Measurements from ENCODE around the gene NCDN.
A peak's percentile ranks its signal among the peaks of the same experiment; 100 is the strongest.

Gene NCDN

DNA sequence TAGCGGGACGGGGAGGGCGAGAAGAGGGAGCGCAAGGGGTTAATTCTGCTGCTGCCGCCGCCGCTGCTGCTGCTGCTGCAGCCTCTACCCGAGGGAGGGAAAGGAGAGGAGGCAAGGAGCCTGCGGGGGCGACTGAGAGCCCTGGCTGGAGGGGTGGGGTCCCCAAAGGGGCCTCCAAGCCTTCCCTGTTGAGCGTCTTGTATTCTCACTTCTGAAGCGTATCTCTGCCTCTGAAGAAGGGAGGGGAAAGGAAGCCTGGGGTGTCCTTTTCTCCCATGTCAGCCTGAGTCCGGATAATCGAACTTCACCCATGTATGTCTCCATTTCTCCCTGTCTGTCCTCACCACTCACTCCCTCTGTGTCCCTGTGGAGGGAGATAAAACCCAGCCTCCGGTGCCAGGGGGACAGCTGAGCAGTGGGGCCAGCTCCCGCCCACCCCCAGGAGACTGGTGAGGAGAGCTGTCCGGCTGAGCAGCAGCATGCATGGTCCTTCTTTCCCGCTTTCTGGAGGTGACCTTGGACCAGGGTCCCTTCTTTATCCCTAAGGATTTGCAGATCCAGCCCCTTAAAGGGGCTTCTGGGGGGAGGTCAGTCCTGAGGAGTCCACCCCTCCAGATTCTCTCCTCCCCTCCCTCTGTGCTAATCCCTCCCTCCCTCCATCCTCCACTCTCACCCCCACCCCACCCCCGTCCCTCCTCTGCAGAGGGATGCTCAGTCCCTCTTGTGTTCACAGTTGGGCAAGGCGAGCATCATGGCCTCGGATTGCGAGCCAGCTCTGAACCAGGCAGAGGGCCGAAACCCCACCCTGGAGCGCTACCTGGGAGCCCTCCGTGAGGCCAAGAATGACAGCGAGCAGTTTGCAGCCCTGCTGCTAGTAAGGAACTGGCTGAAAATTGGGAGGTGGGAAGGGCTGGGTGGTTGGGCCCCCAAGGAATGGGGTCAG lies 1.0 kb downstream of the NCDN start:
- TF ChIP-seq, protein P1, sequence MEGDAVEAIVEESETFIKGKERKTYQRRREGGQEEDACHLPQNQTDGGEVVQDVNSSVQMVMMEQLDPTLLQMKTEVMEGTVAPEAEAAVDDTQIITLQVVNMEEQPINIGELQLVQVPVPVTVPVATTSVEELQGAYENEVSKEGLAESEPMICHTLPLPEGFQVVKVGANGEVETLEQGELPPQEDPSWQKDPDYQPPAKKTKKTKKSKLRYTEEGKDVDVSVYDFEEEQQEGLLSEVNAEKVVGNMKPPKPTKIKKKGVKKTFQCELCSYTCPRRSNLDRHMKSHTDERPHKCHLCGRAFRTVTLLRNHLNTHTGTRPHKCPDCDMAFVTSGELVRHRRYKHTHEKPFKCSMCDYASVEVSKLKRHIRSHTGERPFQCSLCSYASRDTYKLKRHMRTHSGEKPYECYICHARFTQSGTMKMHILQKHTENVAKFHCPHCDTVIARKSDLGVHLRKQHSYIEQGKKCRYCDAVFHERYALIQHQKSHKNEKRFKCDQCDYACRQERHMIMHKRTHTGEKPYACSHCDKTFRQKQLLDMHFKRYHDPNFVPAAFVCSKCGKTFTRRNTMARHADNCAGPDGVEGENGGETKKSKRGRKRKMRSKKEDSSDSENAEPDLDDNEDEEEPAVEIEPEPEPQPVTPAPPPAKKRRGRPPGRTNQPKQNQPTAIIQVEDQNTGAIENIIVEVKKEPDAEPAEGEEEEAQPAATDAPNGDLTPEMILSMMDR (IDR thresholded peaks at IDR 0.05; ENCODE audit: low read depth, low read length): peak; percentile 6
- no peak for DNase-seq (ENCODE audit: low read depth in 2 of 2)
- peak overlapping the region; percentile 94 to 99 for H3K4me3 ChIP-seq (replicated peaks in 1 of 2; ENCODE audit: low read depth in 2 of 2, low read length in 2 of 2)

DNA sequence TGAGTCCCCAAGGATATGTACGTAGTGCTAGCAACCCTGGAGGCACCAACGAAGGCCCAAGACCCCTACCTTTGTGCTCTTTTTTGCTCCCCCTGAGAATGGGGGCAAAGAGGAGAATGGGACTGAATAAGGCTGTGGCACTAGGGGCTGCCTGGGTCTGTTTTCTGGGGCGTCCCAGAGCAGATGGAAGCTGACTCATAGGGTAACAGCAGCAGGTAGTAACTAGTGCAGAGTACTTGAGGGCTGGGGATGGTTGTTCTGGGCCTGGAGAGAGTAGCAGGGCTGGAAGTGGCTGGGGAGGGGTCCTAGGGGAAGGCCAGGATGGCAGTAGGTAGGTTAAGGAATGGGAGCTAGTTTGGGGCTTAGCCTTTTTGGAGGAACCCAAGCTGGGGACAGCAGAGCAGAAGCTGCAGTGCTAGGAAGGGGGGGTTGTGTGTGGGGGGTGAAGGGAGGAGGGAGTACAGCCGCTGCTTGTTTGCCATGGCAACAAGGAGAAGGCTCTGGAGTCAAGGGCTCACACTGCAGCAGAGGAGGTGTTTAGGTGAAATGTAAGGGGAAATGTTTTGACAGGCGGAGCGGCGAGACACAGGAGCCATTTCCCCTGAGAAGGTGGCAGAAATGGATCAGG lies 1.8 kb downstream of the NCDN start:
- DNase-seq (ENCODE audit: low read depth in 2 of 2): peak in 1 of 2 donors; percentile 18
- no peak overlapping the region for H3K4me3 ChIP-seq (replicated peaks in 1 of 2; ENCODE audit: low read depth in 2 of 2, low read length in 2 of 2)
- TF ChIP-seq, protein P1 (IDR thresholded peaks at IDR 0.05; ENCODE audit: low read depth, low read length): no peak

DNA sequence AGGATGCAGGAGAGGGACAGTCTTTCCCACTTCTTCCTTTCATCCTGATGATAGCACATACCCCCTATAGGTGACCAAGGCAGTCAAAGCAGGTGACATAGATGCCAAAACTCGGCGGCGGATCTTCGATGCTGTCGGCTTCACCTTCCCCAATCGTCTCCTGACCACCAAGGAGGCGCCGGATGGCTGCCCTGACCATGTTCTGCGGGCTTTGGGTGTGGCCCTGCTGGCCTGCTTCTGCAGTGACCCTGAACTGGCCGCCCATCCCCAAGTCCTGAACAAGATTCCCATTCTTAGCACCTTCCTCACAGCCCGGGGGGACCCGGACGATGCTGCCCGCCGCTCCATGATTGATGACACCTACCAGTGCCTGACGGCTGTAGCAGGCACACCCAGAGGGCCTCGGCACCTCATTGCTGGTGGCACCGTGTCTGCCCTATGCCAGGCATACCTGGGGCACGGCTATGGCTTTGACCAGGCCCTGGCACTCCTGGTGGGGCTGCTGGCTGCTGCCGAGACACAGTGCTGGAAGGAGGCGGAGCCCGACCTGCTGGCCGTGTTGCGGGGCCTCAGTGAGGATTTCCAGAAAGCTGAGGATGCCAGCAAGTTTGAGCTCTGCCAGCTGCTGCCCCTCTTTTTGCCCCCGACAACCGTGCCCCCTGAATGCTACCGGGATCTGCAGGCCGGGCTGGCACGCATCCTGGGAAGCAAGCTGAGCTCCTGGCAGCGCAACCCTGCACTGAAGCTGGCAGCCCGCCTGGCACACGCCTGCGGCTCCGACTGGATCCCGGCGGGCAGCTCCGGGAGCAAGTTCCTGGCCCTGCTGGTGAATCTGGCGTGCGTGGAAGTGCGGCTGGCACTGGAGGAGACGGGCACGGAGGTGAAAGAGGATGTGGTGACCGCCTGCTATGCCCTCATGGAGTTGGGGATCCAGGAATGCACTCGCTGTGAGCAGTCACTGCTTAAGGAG lies 2.9 kb downstream of the NCDN start:
- TF ChIP-seq, protein P1 (IDR thresholded peaks at IDR 0.05; ENCODE audit: low read depth, low read length): no peak
- no peak overlapping the region for H3K4me3 ChIP-seq (replicated peaks in 1 of 2; ENCODE audit: low read depth in 2 of 2, low read length in 2 of 2)
- no peak for DNase-seq (ENCODE audit: low read depth in 2 of 2)

DNA sequence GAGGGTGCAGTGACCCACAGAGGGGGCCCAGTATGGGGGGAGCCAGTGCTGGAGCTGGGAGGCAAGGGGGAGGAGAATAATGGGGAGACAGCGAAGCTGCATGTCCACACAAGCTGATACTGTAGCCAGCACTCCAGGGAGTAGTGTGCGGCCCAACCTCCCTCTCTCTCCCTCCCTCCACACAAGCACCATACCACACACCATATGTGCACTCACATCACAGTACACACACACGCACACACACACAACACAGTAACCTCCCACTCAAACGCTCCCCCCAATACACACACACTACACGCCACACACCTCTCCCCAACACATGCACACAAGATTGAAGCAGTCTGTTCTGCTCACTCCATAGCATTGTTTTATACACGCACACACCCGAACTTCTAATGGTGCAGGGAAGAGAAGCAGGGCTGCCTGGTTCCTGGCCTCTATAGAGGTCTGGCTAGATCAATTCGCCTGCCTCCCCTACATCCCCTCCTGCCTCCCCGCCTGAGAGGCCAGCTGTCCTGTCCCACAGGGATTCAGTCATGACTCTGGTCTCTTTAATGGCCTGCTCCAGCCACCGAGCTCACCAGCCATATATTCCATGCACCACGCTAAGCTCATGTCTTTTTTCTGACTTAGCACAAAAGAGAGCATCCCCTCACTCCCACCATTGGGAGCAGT lies 3.8 kb downstream of the NCDN start:
- TF ChIP-seq, protein P1 (IDR thresholded peaks at IDR 0.05; ENCODE audit: low read depth, low read length): no peak
- DNase-seq (ENCODE audit: low read depth in 2 of 2): no peak
- H3K4me3 ChIP-seq (replicated peaks in 1 of 2; ENCODE audit: low read depth in 2 of 2, low read length in 2 of 2): no peak overlapping the region

DNA sequence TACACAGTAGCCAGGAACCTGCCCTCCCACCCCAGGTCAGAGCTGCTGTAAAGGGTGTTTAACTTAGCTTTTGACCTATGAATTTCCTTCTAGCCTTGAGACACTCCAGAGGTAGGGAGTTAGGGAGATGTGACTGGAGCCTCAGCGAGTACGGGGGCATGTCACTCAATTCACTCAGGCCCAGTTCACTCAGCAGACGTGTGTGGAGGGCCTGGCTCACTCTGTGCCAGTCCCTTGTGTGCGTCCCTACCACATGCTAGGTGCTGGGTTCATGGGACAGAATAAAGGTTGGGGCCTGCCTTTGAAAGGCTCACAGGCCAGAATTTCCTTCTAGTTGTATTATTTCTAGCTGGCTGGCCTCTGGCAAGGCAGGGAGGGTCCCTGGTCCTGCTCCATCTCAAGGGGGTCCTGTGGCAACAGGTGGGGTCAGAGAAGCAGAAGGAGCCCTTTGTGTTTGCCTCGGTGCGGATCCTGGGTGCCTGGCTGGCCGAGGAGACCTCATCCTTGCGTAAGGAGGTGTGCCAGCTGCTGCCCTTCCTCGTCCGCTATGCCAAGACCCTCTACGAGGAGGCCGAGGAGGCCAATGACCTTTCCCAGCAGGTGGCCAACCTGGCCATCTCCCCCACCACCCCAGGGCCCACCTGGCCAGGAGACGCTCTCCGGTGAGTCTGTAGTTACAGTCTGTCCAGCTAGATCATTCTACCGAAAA lies 4.5 kb downstream of the NCDN start:
- H3K4me3 ChIP-seq (replicated peaks in 1 of 2; ENCODE audit: low read depth in 2 of 2, low read length in 2 of 2): no peak overlapping the region
- no peak for DNase-seq (ENCODE audit: low read depth in 2 of 2)
- TF ChIP-seq, protein P1 (IDR thresholded peaks at IDR 0.05; ENCODE audit: low read depth, low read length): no peak
